G401.6 (cell line): Measurements from ENCODE around the gene VGLL4.
"Not testable (repeated sequence)": the region's sequence is repeated elsewhere in the genome, so short reads cannot be mapped to it uniquely, and the experiment has no call there.

Source experiments
- FAIRE-seq: peaks from 2 replicates; lab custom pipeline; 2012; peaks lifted over from hg19 to GRCh38; lab: Jason Lieb, UNC

VGLL4 gene

GRCh38 chr3:11530153-11530721, 113.5 kb downstream of the VGLL4 start:
- no peak for FAIRE-seq

GRCh38 chr3:11529281-11529680, 114.4 kb downstream of the VGLL4 start:
- FAIRE-seq: no peak

- not testable (repeated sequence) for FAIRE-seq
Observed at GRCh38 chr3:11526121-11526520, 117.6 kb downstream of the VGLL4 start.

- no peak for FAIRE-seq
Observed at GRCh38 chr3:11523572-11524101, 120.1 kb downstream of the VGLL4 start.

GRCh38 chr3:11522953-11523571, 120.7 kb downstream of the VGLL4 start:
- FAIRE-seq: no peak

- FAIRE-seq: no peak
Observed at GRCh38 chr3:11522398-11522715, 121.4 kb downstream of the VGLL4 start.

GRCh38 chr3:11521167-11521566, 122.5 kb downstream of the VGLL4 start:
- FAIRE-seq: no peak

- FAIRE-seq: no peak
Observed at GRCh38 chr3:11517601-11518000, 126.1 kb downstream of the VGLL4 start.

- no peak for FAIRE-seq
Observed at GRCh38 chr3:11514191-11514821, 129.4 kb downstream of the VGLL4 start.

GRCh38 chr3:11513817-11514135, 129.9 kb downstream of the VGLL4 start:
- no peak for FAIRE-seq

- FAIRE-seq: not testable (repeated sequence)
Observed at GRCh38 chr3:11513125-11513816, 130.4 kb downstream of the VGLL4 start.

- not testable (repeated sequence) for FAIRE-seq
Observed at GRCh38 chr3:11511606-11512005, 132.1 kb downstream of the VGLL4 start.

GRCh38 chr3:11510356-11510755, 133.4 kb downstream of the VGLL4 start:
- FAIRE-seq: no peak

- FAIRE-seq: no peak
Observed at GRCh38 chr3:11510001-11510340, 133.7 kb downstream of the VGLL4 start.

- peak; percentile 95 for FAIRE-seq
Observed at GRCh38 chr3:11509173-11510000, 134.3 kb downstream of the VGLL4 start.

GRCh38 chr3:11508346-11509172, 135.2 kb downstream of the VGLL4 start:
- no peak for FAIRE-seq

GRCh38 chr3:11507719-11508118, 136.0 kb downstream of the VGLL4 start:
- no peak for FAIRE-seq
